ENCODE measurements around the gene RAB37. TPM values are rescaled to one million over a fixed set of nuclear protein-coding genes. Genes with fewer than 3 reads are reported as not detected.

RAB37 gene
- polyA plus RNA-seq, 1 experiment: 0.21 TPM

DNA sequence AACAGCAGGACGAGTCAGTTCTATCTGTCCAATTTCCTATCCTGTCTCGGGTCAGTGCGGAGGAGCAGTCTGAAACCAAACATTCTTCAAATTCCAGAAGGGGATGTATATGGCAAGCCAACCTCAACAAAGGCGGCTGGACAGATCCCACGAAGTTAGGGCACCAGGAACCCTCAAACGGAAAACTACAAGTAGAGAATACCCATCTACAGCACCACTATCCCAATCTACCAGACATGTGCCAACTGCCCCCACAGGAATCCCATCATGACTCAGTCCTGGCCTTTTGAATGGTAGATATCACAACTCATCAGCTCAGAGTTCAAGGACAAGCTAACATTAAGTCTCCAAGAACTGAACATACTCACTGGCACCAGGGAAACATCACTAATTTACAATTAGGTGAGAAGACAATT lies 36.8 kb downstream of the RAB37 start:
- H3K9me3 ChIP-seq (ENCODE audit: control insufficient read depth, insufficient read depth, low read length): no peaks in the 10 kb centered on the region
- ChIA-PET CTCF (interaction anchor here (0.6 to 6.7 kb wide), 9 partner anchors 10 to 340 kb away, joined by 3 to 75 read pairs (median 4); no protein-coding TSS in a partner anchor), POLR2A (no interaction called here)
- no peak overlapping the region for H3K27ac ChIP-seq (ENCODE audit: low read depth, low read length)
- TF ChIP-seq, protein P1, sequence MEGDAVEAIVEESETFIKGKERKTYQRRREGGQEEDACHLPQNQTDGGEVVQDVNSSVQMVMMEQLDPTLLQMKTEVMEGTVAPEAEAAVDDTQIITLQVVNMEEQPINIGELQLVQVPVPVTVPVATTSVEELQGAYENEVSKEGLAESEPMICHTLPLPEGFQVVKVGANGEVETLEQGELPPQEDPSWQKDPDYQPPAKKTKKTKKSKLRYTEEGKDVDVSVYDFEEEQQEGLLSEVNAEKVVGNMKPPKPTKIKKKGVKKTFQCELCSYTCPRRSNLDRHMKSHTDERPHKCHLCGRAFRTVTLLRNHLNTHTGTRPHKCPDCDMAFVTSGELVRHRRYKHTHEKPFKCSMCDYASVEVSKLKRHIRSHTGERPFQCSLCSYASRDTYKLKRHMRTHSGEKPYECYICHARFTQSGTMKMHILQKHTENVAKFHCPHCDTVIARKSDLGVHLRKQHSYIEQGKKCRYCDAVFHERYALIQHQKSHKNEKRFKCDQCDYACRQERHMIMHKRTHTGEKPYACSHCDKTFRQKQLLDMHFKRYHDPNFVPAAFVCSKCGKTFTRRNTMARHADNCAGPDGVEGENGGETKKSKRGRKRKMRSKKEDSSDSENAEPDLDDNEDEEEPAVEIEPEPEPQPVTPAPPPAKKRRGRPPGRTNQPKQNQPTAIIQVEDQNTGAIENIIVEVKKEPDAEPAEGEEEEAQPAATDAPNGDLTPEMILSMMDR (IDR thresholded peaks at IDR 0.05; ENCODE audit: low read depth, low read length): no peak
- no peak overlapping the region for H3K4me3 ChIP-seq (ENCODE audit: low read depth, low read length)
- H3K27me3 ChIP-seq (ENCODE audit: control insufficient read depth, insufficient read depth, low read length): no peaks in the 10 kb centered on the region
- DNase-seq (ENCODE audit: low read depth, low spot score): no peak

DNA sequence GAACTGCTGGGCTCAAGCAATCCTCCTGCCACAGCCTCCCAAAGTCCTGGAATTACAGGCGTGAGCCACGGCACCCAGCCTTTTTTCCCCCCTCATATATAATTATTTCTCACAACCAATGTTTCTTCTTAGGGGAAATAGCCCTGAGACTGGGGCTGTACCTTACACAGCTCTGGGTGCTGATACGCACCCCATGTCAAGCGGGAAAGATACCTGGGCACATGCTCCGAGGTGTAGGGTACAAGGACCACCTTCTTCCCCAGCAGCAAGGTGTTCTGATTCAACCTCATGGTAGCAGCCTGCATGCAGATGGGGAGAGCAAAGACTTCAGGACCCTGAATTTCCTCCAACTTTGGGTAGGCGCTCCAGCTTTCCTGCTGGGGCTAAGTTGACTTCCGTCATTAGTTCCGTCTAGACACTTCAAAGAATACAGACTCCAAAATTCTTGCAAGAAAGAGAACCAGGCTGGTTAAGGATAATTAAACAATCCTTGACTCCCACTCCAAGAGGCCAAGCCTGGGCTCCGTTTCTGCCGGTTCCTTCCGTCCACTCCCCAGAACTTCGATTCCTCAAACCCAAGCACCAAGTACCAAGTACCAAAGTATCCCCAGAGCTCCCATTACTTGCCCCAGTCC lies 38.5 kb downstream of the RAB37 start:
- POLR2A ChIA-PET: interaction anchor here (0.8 to 1.0 kb wide), 2 partner anchors 13 to 22 kb away, joined by 3 to 4 read pairs; no protein-coding TSS in a partner anchor

DNA sequence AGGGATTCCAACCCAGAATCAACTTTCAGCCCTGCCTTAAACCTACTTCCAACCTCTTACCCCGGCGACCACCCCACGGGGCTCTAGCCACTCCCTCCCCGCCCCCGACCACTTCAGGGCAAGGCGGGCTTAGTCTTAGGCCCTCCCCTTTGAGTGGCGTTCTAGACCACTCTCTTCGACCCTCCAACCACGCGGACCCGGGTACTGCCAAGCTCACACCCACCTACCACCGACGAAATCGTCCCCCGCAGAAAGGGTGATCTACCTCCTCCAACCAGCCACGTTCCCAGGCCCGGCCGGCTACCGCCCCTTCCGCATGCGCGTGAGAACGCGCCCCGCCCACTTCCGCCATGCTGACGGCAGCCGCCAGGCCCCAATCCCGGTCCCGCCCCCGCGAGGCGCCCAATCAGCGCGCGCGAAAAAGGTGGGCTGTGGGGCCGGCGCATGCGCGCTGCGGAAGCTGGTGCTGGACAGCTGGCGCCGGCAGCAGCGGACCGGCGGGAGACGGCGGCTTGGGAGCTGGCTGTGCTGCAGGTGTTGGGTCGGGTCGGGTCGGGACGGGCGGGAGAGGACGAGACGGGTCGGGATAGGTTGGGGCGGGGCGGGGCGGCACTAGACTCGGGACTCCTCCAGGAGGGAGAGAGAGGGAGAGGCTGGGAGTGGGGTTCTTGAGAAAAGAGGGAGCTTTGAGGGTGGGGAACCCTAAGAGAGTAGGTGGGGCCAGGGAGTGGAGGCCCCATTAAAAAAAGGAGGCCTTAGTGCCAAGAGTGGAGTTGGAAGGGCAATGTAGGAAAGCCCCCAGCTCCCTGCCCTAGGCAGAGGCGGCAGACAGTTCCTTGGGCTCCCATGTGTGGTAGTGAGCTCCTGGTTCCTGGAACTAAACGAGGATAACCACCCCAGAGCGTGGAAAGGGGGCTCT lies 39.2 kb downstream of the RAB37 start, which contains the start of gene NAT9:
NAT9 (minus strand) TSS at position 302 of the 919 bp plus-strand sequence. CDS start 647 bp downstream, outside the sequence.
- POLR2A ChIA-PET: interaction anchor here (0.6 to 1.0 kb wide), 8 partner anchors 14 to 1729 kb away, joined by 3 to 9 read pairs (median 4); partner anchors contain the start of gene FDXR
- Histone ChIP-seq H3K27ac (ENCODE audit: low read depth, low read length) (peak within 1 kb of the TSS; percentile 31), H3K27me3 (ENCODE audit: control insufficient read depth, insufficient read depth, low read length) (no peaks in the 10 kb centered on the region), H3K9me3 (ENCODE audit: control insufficient read depth, insufficient read depth, low read length) (no peaks in the 10 kb centered on the region), H3K4me3 (ENCODE audit: low read depth, low read length) (peak within 1 kb of the TSS; percentile 93)
- DNase-seq (ENCODE audit: low read depth, low spot score): peak; percentile 86
- CTCF ChIA-PET: interaction anchor here (0.5 to 5.8 kb wide), 10 partner anchors 9 to 184 kb away, joined by 3 to 45 read pairs (median 4); partner anchors contain the start of gene RAB37
- TF ChIP-seq, protein P1 (IDR thresholded peaks at IDR 0.05; ENCODE audit: low read depth, low read length): no peak

More for the DNA sequence above, 38.5 kb downstream of the RAB37 start:
- TF ChIP-seq, protein P1 (IDR thresholded peaks at IDR 0.05; ENCODE audit: low read depth, low read length): no peak
- CTCF ChIA-PET: interaction anchor here (1.0 to 6.7 kb wide), 8 partner anchors 10 to 90 kb away, joined by 3 to 75 read pairs (median 6); no protein-coding TSS in a partner anchor
- DNase-seq (ENCODE audit: low read depth, low spot score): no peak
- H3K9me3 ChIP-seq (ENCODE audit: control insufficient read depth, insufficient read depth, low read length): no peaks in the 10 kb centered on the region
- no peaks in the 10 kb centered on the region for H3K27me3 ChIP-seq (ENCODE audit: control insufficient read depth, insufficient read depth, low read length)
- H3K4me3 ChIP-seq (ENCODE audit: low read depth, low read length): peak overlapping the region; percentile 93
- peak overlapping the region; percentile 31 for H3K27ac ChIP-seq (ENCODE audit: low read depth, low read length)

DNA sequence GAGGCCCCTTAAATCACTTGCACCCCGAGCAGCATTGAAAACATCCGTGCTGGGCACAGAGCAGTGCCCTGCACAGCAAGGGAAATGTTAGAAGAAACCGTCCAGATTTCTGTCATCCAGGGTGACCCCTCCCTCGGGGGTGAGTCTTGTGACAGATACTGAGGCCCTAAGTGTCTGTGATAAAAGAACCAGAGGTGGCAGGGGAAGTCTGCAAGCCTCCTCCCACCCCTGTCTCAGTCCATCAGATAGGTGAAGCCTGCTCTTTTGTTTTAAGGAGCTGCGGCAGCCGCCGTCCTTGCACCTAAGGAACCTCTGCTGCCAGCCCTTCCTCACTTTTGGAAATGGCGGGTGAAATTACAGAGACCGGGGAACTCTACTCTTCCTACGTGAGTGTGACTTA lies 39.9 kb downstream of the RAB37 start:
- TF ChIP-seq, protein P1 (IDR thresholded peaks at IDR 0.05; ENCODE audit: low read depth, low read length): no peak
- Histone ChIP-seq H3K27ac (ENCODE audit: low read depth, low read length) (no peak overlapping the region), H3K9me3 (ENCODE audit: control insufficient read depth, insufficient read depth, low read length) (no peaks in the 10 kb centered on the region), H3K27me3 (ENCODE audit: control insufficient read depth, insufficient read depth, low read length) (no peaks in the 10 kb centered on the region), H3K4me3 (ENCODE audit: low read depth, low read length) (peak overlapping the region; percentile 85)
- ChIA-PET POLR2A (interaction anchor here (0.8 to 1.0 kb wide), 4 partner anchors 24 to 96 kb away, joined by 3 to 9 read pairs (median 4); partner anchors contain the start of gene FDXR), CTCF (interaction anchor here (0.8 to 5.8 kb wide), 7 partner anchors 14 to 184 kb away, joined by 3 to 45 read pairs (median 5); no protein-coding TSS in a partner anchor)
- no peak for DNase-seq (ENCODE audit: low read depth, low spot score)
